A549 (cell line): ENCODE data around the gene SDF2L1.

Source experiments
- CTCF ChIP-seq: fragments of >200 bp; sonication (Bioruptor Twin); formaldehyde crosslinking; IDR thresholded peaks from 3 replicates; pipeline ENCODE4 v1.5.1; 2016
- EP300 ChIP-seq, 2 experiments: fragments of >200 bp; sonication (Bioruptor Twin); formaldehyde crosslinking; IDR thresholded peaks; 2 replicates in 1 of 2; 3 replicates in 1 of 2; pipeline ENCODE4 v1.6.1; 2016 to 2017
- MAZ ChIP-seq: fragments of 150-350 bp; IDR thresholded peaks from 2 replicates; pipeline ENCODE4 v1.6.1; 2014; ENCODE audit warnings: antibody characterized with exemption, low read depth, low read length, borderline replicate concordance
- NR3C1 ChIP-seq: fragments of >200 bp; sonication (Bioruptor Twin); formaldehyde crosslinking; IDR thresholded peaks from 3 replicates; pipeline ENCODE4 v1.6.1; 2017
- POLR2A ChIP-seq: IDR thresholded peaks from 2 replicates; pipeline ENCODE4 v1.6.1; 2012; ENCODE audit warnings: mild to moderate bottlenecking, low read length
- TP53 ChIP-seq: fragments of 250-450 bp; sonication (Bioruptor Pico); IDR thresholded peaks from 2 replicates; pipeline ENCODE4 v1.5.0; 2021; ENCODE audit warnings: mild to moderate bottlenecking, moderate library complexity
- ZNF302 ChIP-seq: fragments of 250-450 bp; sonication (Bioruptor Pico); IDR thresholded peaks from 2 replicates; pipeline ENCODE4 v1.9.0; 2021; ENCODE audit warnings: inconsistent platforms, mild to moderate bottlenecking, moderate library complexity

- TF ChIP-seq POLR2A = no peak
- no peak for TF ChIP-seq ZNF302 (CRISPR knock-in tag)
- TF ChIP-seq MAZ = no peak
- no peak for TF ChIP-seq CTCF
- no peak for TF ChIP-seq EP300 (IDR thresholded peaks at IDR 0.05)
- TF ChIP-seq NR3C1 = no peak
- no peak for TF ChIP-seq TP53 (CRISPR knock-in tag)
Observed at GRCh38 chr22:21685164-21685513, 43.0 kb downstream of the SDF2L1 start.
